GM12878 (cell line): ENCODE measurements around the gene HTR1A. TPM values are rescaled to one million over a fixed set of nuclear protein-coding genes. Genes with fewer than 3 reads are reported as not detected.
A peak's percentile ranks its signal among the peaks of the same experiment; 100 is the strongest.

Experiments
- ATAC-seq: fragments of 200-7000 bp; cut with Tn5 transposase; 3 replicates; pipeline ENCODE4 v1.9.1; 2020; ENCODE audit warnings: mild to moderate bottlenecking, moderate library complexity
- BruUV-seq: library from RNA; stranded (reverse); fragments of 400-500 nt; replicated peaks from 2 replicates; lab custom pipeline; 2021; lab: Mats Ljungman, UMichigan
- CTCF ChIA-PET: fragments of 300-600 bp; sonication (Branson Sonifier 250); formaldehyde crosslinking; extraction: SDS; loops from one replicate; lab custom pipeline; 2021; ENCODE audit warnings: inconsistent platforms; lab: Yijun Ruan, JAX
- POLR2A ChIA-PET: fragments of 350-600 bp; formaldehyde crosslinking; extraction: SDS; loops from one replicate; lab custom pipeline; 2021; ENCODE audit warnings: inconsistent platforms; lab: Charles Lee
- RAD21 ChIA-PET: fragments of 300-600 bp; sonication (Branson Sonifier 250); formaldehyde crosslinking; loops from one replicate; lab custom pipeline; 2023; ENCODE audit warnings: antibody characterized with exemption; ENCODE audit not compliant: unreplicated experiment; lab: Charles Lee
- SMC1A ChIA-PET: fragments of 300-600 bp; sonication (Branson Sonifier 250); formaldehyde crosslinking; loops from one replicate; lab custom pipeline; 2023; ENCODE audit not compliant: unreplicated experiment, uncharacterized antibody; lab: Charles Lee
- DNase-seq: peaks from one replicate; pipeline ENCODE4 v3.0.0-alpha.2; 2011; ENCODE audit warnings: low read depth, low spot score
- FAIRE-seq: peaks from 3 replicates; lab custom pipeline; 2011; peaks lifted over from hg19 to GRCh38; lab: Jason Lieb, UNC
- H2AFZ ChIP-seq: 2 replicates; pipeline ENCODE4 v1.6.0; 2011; ENCODE audit warnings: low read depth, low read length, control low read depth; ENCODE audit not compliant: control insufficient read depth
- H3K27ac ChIP-seq: 2 replicates; pipeline ENCODE4 v1.5.1; 2011; ENCODE audit warnings: control low read depth; ENCODE audit not compliant: control insufficient read depth, insufficient read depth
- H3K27me3 ChIP-seq, 2 experiments: replicated peaks in 1 of 2; 2 replicates each; pipeline versions ENCODE4 v1.6.0 to v1.6.1; 2011; ENCODE audit warnings: low read length in 1 of 2; ENCODE audit not compliant: control insufficient read depth in 2 of 2, insufficient read depth in 2 of 2
- H3K36me3 ChIP-seq, 2 experiments: 2 replicates each; pipeline ENCODE4 v1.5.1; 2011; ENCODE audit warnings: low read length in 1 of 2; ENCODE audit not compliant: control insufficient read depth in 2 of 2, insufficient read depth in 2 of 2
- H3K4me1 ChIP-seq: 2 replicates; pipeline ENCODE4 v1.6.1; 2011; ENCODE audit warnings: mild to moderate bottlenecking, low read length, moderate library complexity, mixed read lengths; ENCODE audit not compliant: control insufficient read depth, insufficient read depth
- H3K4me2 ChIP-seq: 2 replicates; pipeline ENCODE4 v1.6.0; 2011; ENCODE audit warnings: control low read depth; ENCODE audit not compliant: control insufficient read depth, insufficient read depth
- H3K4me3 ChIP-seq: fragments of 200-600 bp; sonication (generic); 2 replicates; pipeline ENCODE4 v1.5.1; 2016
- H3K79me2 ChIP-seq: 2 replicates; pipeline ENCODE4 v1.6.0; 2011; ENCODE audit warnings: low read length; ENCODE audit not compliant: control insufficient read depth, insufficient read depth
- H3K9ac ChIP-seq: 2 replicates; pipeline ENCODE4 v1.8.0; 2011; ENCODE audit warnings: low read length, control low read depth, mixed read lengths; ENCODE audit not compliant: control insufficient read depth, insufficient read depth
- H3K9me3 ChIP-seq: replicated peaks from 3 replicates; pipeline ENCODE4 v1.5.1; 2011; ENCODE audit warnings: mild to moderate bottlenecking, low read length; ENCODE audit not compliant: control insufficient read depth, insufficient read depth
- H4K20me1 ChIP-seq: 2 replicates; pipeline ENCODE4 v1.6.0; 2011; ENCODE audit not compliant: control insufficient read depth, insufficient read depth
- ATF3 ChIP-seq: IDR thresholded peaks from 2 replicates; pipeline ENCODE4 v1.6.1; 2011; ENCODE audit warnings: low read depth, mild to moderate bottlenecking, low read length, moderate library complexity, borderline replicate concordance; ENCODE audit errors: extremely low read depth
- CEBPB ChIP-seq, 2 experiments: fragments of 150-350 bp in 1 of 2; IDR thresholded peaks; 2 replicates each; pipeline ENCODE4 v1.6.1; 2012 to 2014; ENCODE audit warnings: low read depth in 2 of 2, low read length in 2 of 2, borderline replicate concordance in 1 of 2, inconsistent platforms in 1 of 2
- CEBPZ ChIP-seq: fragments of 150-350 bp; IDR thresholded peaks from 2 replicates; pipeline ENCODE4 v1.6.1; 2016; ENCODE audit warnings: low read depth, low read length
- GABPA ChIP-seq: IDR thresholded peaks from 2 replicates; pipeline ENCODE4 v1.6.1; 2014; ENCODE audit warnings: antibody characterized with exemption, low read depth, mild to moderate bottlenecking, inconsistent platforms
- PML ChIP-seq: IDR thresholded peaks from 2 replicates; pipeline ENCODE4 v1.6.1; 2012; ENCODE audit warnings: low read length, inconsistent platforms
- POLR2AphosphoS5 ChIP-seq: IDR thresholded peaks from 2 replicates; pipeline ENCODE4 v1.6.1; 2011; ENCODE audit warnings: mild to moderate bottlenecking, low read length, inconsistent platforms
- POU2F2 ChIP-seq: IDR thresholded peaks from 3 replicates; pipeline ENCODE4 v1.6.1; 2011; ENCODE audit warnings: low read depth, mild to moderate bottlenecking, low read length, borderline replicate concordance
- RAD51 ChIP-seq: fragments of 450-650 bp; IDR thresholded peaks from 2 replicates; pipeline ENCODE4 v1.6.1; 2016; ENCODE audit warnings: moderate library complexity, mild to moderate bottlenecking, inconsistent platforms
- SIN3A ChIP-seq: IDR thresholded peaks from 2 replicates; pipeline ENCODE4 v1.6.1; 2012; ENCODE audit warnings: low read depth, low read length, improper control_type of control experiment
- SMAD1 ChIP-seq: fragments of 450-650 bp; IDR thresholded peaks from 2 replicates; pipeline ENCODE4 v1.6.1; 2018; ENCODE audit warnings: mild to moderate bottlenecking, low read depth; ENCODE audit not compliant: partially characterized antibody
- SMC3 ChIP-seq: IDR thresholded peaks from 2 replicates; pipeline ENCODE4 v1.6.1; 2011; ENCODE audit warnings: low read length, improper control_type of control experiment, borderline replicate concordance
- STAT1 ChIP-seq: fragments of 450-650 bp; conservative IDR thresholded peaks from 2 replicates; pipeline ENCODE4 v1.6.1; 2014; ENCODE audit warnings: antibody characterized with exemption, mild to moderate bottlenecking
- YY1 ChIP-seq: IDR thresholded peaks from 2 replicates; pipeline ENCODE4 v1.6.1; 2011; ENCODE audit warnings: low read depth, mild to moderate bottlenecking, low read length
- ZNF207 ChIP-seq: fragments of 450-650 bp; IDR thresholded peaks from 2 replicates; pipeline ENCODE4 v1.6.1; 2014; ENCODE audit warnings: antibody characterized with exemption, mild to moderate bottlenecking, borderline replicate concordance
- ZNF622 ChIP-seq: fragments of 450-650 bp; IDR thresholded peaks from 2 replicates; pipeline ENCODE4 v1.6.1; 2017; ENCODE audit warnings: mild to moderate bottlenecking, inconsistent platforms
- WGBS: methylation state at CpG from one replicate; pipeline ENCODE4 v1.1.6; 2016; ENCODE audit warnings: low lambda C conversion rate; ENCODE audit not compliant: insufficient replicate concordance, insufficient coverage; ENCODE audit errors: missing lambda C conversion rate; 5-methylcytosine and 5-hydroxymethylcytosine counted together
- in situ Hi-C: fragments of 300-500 bp; cut with MboI; formaldehyde crosslinking; loops from 9 replicates; pipeline ENCODE4 v1.14.3; 2018; ENCODE audit warnings: mixed read lengths
- intact Hi-C: fragments of 100-400 bp; cut with micrococcal nuclease; formaldehyde crosslinking; loops from one replicate; pipeline ENCODE4 v1.14.2; 2022; ENCODE audit not compliant: unreplicated experiment
- polyA plus RNA-seq, 11 experiments: library from polyadenylated mRNA; depleted of rRNA in 4 of 11; unstranded in 6 of 11; stranded (reverse) in 5 of 11; fragments of >200 nt; fragmentation: Nextera tagmentation in 4 of 11; fragmentation: Illumina TruSeq in 1 of 11; extraction: Ambion mirVana in 4 of 11; extraction: Trizol in 1 of 11; gene quantifications; 1 replicate in 1 of 11; 2 replicates in 10 of 11; pipeline versions ENCODE4 v1.2.1 to v1.2.3, GENCODE V29; 2011 to 2016; ENCODE audit warnings: inconsistent platforms in 2 of 11, missing spikeins in 2 of 11, low read depth in 1 of 11
- total RNA-seq, 4 experiments: library from RNA; depleted of rRNA in 3 of 4; stranded (reverse); fragments of >200 nt in 3 of 4; fragmentation: Illumina TruSeq in 1 of 4; extraction: Trizol in 1 of 4; gene quantifications; 2 replicates each; pipeline versions ENCODE4 v1.2.1 to v1.2.3, GENCODE V29; 2013 to 2021
- TF ChIP-seq, protein P1 (sequence below): IDR thresholded peaks from 2 replicates; pipeline ENCODE4 v1.6.1; 2012; ENCODE audit warnings: low read length, inconsistent platforms
- TF ChIP-seq, protein P2 (sequence below): IDR thresholded peaks from 2 replicates; pipeline ENCODE4 v1.6.1; 2011; ENCODE audit warnings: low read depth, low read length, improper control_type of control experiment, borderline replicate concordance

The HTR1A gene
- total and polyA plus RNA-seq, 10 of the 15 experiments (the other 5 are each of a cell fraction or from before 2014, with no cell fraction given): not detected

- TF ChIP-seq CEBPZ: no peak
- no peak for TF ChIP-seq SMC3
- TF ChIP-seq POU2F2: no peak
- TF ChIP-seq STAT1: no peak
- TF ChIP-seq SMAD1: no peak
These were observed 1.7 kb upstream of the HTR1A start (continued) for GRCh38 chr5:63963926-63964325.

GRCh38 chr5:63963080-63963735 is 963 bp upstream of the HTR1A start:
- SMC1A ChIA-PET: interaction anchor here (1.3 to 1.4 kb wide), 2 partner anchors 11 to 1503 kb away, joined by 3 read pairs; no protein-coding TSS in a partner anchor
- FAIRE-seq (peak; percentile 66), DNase-seq (peak; percentile 1), ATAC-seq (peak; percentile 92)
- Histone ChIP-seq H3K9me3 (no peaks in the 10 kb centered on the region), H3K4me2 (no peak overlapping the region), H3K36me3 (no peaks in the 10 kb centered on the region), H3K79me2 (no peaks in the 10 kb centered on the region), H3K9ac (no peak overlapping the region), H2AFZ (no peak overlapping the region), H4K20me1 (no peaks in the 10 kb centered on the region), H3K4me3 (no peak overlapping the region), H3K27ac (no peak overlapping the region), H3K27me3 (no peaks in the 10 kb centered on the region; a peak in 1 of 4 replicates), H3K4me1 (no peaks in the 10 kb centered on the region)
- RAD21 ChIA-PET: no interaction called here
- intact Hi-C loops: loop anchor here (1.0 to 5.0 kb wide), 2 partner anchors 562 to 836 kb away; no protein-coding TSS in a partner anchor
- WGBS: 36% methylated on average over 6 of the region's 6 CpGs
- CTCF ChIA-PET: interaction anchor here (0.6 to 2.5 kb wide), 8 partner anchors 8 to 562 kb away, joined by 3 to 20 read pairs (median 3); no protein-coding TSS in a partner anchor
- BruUV-seq: no TSS peak
- in situ Hi-C loops: loop anchor here (5.0 to 25.0 kb wide), 2 partner anchors 561 to 1501 kb away; no protein-coding TSS in a partner anchor
- POLR2A ChIA-PET: no interaction called here
- no peak for TF ChIP-seq GABPA
- TF ChIP-seq PML: no peak
- TF ChIP-seq, protein P1, sequence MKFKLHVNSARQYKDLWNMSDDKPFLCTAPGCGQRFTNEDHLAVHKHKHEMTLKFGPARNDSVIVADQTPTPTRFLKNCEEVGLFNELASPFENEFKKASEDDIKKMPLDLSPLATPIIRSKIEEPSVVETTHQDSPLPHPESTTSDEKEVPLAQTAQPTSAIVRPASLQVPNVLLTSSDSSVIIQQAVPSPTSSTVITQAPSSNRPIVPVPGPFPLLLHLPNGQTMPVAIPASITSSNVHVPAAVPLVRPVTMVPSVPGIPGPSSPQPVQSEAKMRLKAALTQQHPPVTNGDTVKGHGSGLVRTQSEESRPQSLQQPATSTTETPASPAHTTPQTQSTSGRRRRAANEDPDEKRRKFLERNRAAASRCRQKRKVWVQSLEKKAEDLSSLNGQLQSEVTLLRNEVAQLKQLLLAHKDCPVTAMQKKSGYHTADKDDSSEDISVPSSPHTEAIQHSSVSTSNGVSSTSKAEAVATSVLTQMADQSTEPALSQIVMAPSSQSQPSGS: no peak
- TF ChIP-seq CEBPB (IDR thresholded peaks at IDR 0.05; ENCODE audit: borderline replicate concordance in 1 of 2, low read depth in 2 of 2, low read length in 2 of 2): no peak
- peak; percentile 70 for TF ChIP-seq YY1
- TF ChIP-seq, protein P2, sequence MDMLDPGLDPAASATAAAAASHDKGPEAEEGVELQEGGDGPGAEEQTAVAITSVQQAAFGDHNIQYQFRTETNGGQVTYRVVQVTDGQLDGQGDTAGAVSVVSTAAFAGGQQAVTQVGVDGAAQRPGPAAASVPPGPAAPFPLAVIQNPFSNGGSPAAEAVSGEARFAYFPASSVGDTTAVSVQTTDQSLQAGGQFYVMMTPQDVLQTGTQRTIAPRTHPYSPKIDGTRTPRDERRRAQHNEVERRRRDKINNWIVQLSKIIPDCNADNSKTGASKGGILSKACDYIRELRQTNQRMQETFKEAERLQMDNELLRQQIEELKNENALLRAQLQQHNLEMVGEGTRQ: no peak
- no peak for TF ChIP-seq POLR2AphosphoS5
- TF ChIP-seq SIN3A: no peak
- no peak for TF ChIP-seq RAD51
- TF ChIP-seq ZNF622: no peak
- no peak for TF ChIP-seq ATF3
- peak; percentile 90 for TF ChIP-seq SMC3
- no peak for TF ChIP-seq ZNF207
